Mononuclear cell (primary cell): ENCODE results near the gene NOS3. TPM values are rescaled to one million over a fixed set of nuclear protein-coding genes. Genes with fewer than 3 reads are reported as not detected.

Experiments
- H3K27me3 ChIP-seq: 2 replicates; pipeline ENCODE4 v1.6.0; 2011; ENCODE audit warnings: low read length, control low read depth; ENCODE audit not compliant: insufficient read depth
- H3K4me1 ChIP-seq: 2 replicates; pipeline ENCODE4 v1.5.1; 2011; ENCODE audit warnings: mild to moderate bottlenecking, low read length, control low read depth; ENCODE audit not compliant: insufficient read depth
- H3K4me3 ChIP-seq: 2 replicates; pipeline ENCODE4 v1.5.1; 2011; ENCODE audit warnings: mild to moderate bottlenecking, low read length, moderate library complexity
- H3K9me3 ChIP-seq: 2 replicates; pipeline ENCODE4 v1.5.1; 2011; ENCODE audit warnings: low read depth, mild to moderate bottlenecking, control low read depth, low read length
- total RNA-seq: library from RNA; depleted of rRNA; stranded (reverse); fragments of >200 nt; gene quantifications from one replicate; pipeline ENCODE4 v1.2.3, GENCODE V29; 2012

Gene NOS3
- total RNA-seq, 1 donor = 2.1 TPM

- H3K4me3 ChIP-seq = no peak overlapping the region
- H3K27me3 ChIP-seq = peaks cover 66% of the 10 kb centered on the region
- H3K9me3 ChIP-seq = no peaks in the 10 kb centered on the region
- H3K4me1 ChIP-seq = peaks cover 24% of the 10 kb centered on the region
Observed at GRCh38 chr7:150979713-150980390, 11.0 kb upstream of the NOS3 start.

- Histone ChIP-seq H3K27me3 (peaks cover 62% of the 10 kb centered on the region), H3K4me1 (peaks cover 17% of the 10 kb centered on the region), H3K4me3 (no peak overlapping the region), H3K9me3 (no peaks in the 10 kb centered on the region)
Observed at GRCh38 chr7:150980663-150981062, 10.2 kb upstream of the NOS3 start.

GRCh38 chr7:150981644-150982043 lies 9.2 kb upstream of the NOS3 start:
- H3K9me3 ChIP-seq = no peaks in the 10 kb centered on the region
- peaks cover 54% of the 10 kb centered on the region for H3K27me3 ChIP-seq
- H3K4me3 ChIP-seq = no peak overlapping the region
- peaks cover 15% of the 10 kb centered on the region for H3K4me1 ChIP-seq

GRCh38 chr7:150982351-150982750 lies 8.5 kb upstream of the NOS3 start:
- Histone ChIP-seq H3K4me3 (no peak overlapping the region), H3K4me1 (peaks cover 11% of the 10 kb centered on the region), H3K9me3 (no peaks in the 10 kb centered on the region), H3K27me3 (peaks cover 47% of the 10 kb centered on the region)

- H3K4me3 ChIP-seq = no peak overlapping the region
- no peaks in the 10 kb centered on the region for H3K9me3 ChIP-seq
- H3K4me1 ChIP-seq = peaks cover 18% of the 10 kb centered on the region
- H3K27me3 ChIP-seq = peaks cover 44% of the 10 kb centered on the region
Observed at GRCh38 chr7:150983893-150984368, 6.9 kb upstream of the NOS3 start.

GRCh38 chr7:150986099-150986512 lies 4.7 kb upstream of the NOS3 start:
- peaks cover 27% of the 10 kb centered on the region for H3K27me3 ChIP-seq
- no peak overlapping the region for H3K4me3 ChIP-seq
- H3K4me1 ChIP-seq = peaks cover 16% of the 10 kb centered on the region
- H3K9me3 ChIP-seq = no peaks in the 10 kb centered on the region

GRCh38 chr7:150986556-150986955 lies 4.3 kb upstream of the NOS3 start:
- H3K9me3 ChIP-seq = no peaks in the 10 kb centered on the region
- H3K4me1 ChIP-seq = peaks cover 16% of the 10 kb centered on the region
- peaks cover 23% of the 10 kb centered on the region for H3K27me3 ChIP-seq
- no peak overlapping the region for H3K4me3 ChIP-seq

- no peaks in the 10 kb centered on the region for H3K9me3 ChIP-seq
- H3K4me1 ChIP-seq = peaks cover 16% of the 10 kb centered on the region
- H3K4me3 ChIP-seq = no peak overlapping the region
- peaks cover 11% of the 10 kb centered on the region for H3K27me3 ChIP-seq
Observed at GRCh38 chr7:150988230-150989226, 2.3 kb upstream of the NOS3 start.

GRCh38 chr7:150989456-150989855 lies 1.4 kb upstream of the NOS3 start:
- Histone ChIP-seq H3K9me3 (no peaks in the 10 kb centered on the region), H3K27me3 (peaks cover 6% of the 10 kb centered on the region), H3K4me1 (peaks cover 23% of the 10 kb centered on the region), H3K4me3 (no peak overlapping the region)

GRCh38 chr7:150992051-150992640 lies 1.3 kb downstream of the NOS3 start:
- H3K4me1 ChIP-seq = peaks cover 37% of the 10 kb centered on the region
- H3K4me3 ChIP-seq = no peak overlapping the region
- peaks cover 4% of the 10 kb centered on the region for H3K27me3 ChIP-seq
- no peaks in the 10 kb centered on the region for H3K9me3 ChIP-seq

- Histone ChIP-seq H3K4me1 (peaks cover 34% of the 10 kb centered on the region), H3K27me3 (peaks cover 4% of the 10 kb centered on the region), H3K4me3 (no peak overlapping the region), H3K9me3 (no peaks in the 10 kb centered on the region)
Observed at GRCh38 chr7:150992833-150993302, 2.1 kb downstream of the NOS3 start.

GRCh38 chr7:150993511-150993910 lies 2.7 kb downstream of the NOS3 start:
- Histone ChIP-seq H3K27me3 (no peaks in the 10 kb centered on the region), H3K4me1 (peaks cover 30% of the 10 kb centered on the region), H3K4me3 (no peak overlapping the region), H3K9me3 (no peaks in the 10 kb centered on the region)

- Histone ChIP-seq H3K4me1 (peaks cover 25% of the 10 kb centered on the region), H3K27me3 (no peaks in the 10 kb centered on the region), H3K9me3 (no peaks in the 10 kb centered on the region), H3K4me3 (no peak overlapping the region)
Observed at GRCh38 chr7:150994141-150994837, 3.5 kb downstream of the NOS3 start.

- no peaks in the 10 kb centered on the region for H3K27me3 ChIP-seq
- H3K9me3 ChIP-seq = no peaks in the 10 kb centered on the region
- no peak overlapping the region for H3K4me3 ChIP-seq
- peaks cover 25% of the 10 kb centered on the region for H3K4me1 ChIP-seq
Observed at GRCh38 chr7:150994838-150995510, 4.2 kb downstream of the NOS3 start.
